ENCODE data around the gene SPTBN1.
A peak's percentile ranks its signal among the peaks of the same experiment; 100 is the strongest.

DNA sequence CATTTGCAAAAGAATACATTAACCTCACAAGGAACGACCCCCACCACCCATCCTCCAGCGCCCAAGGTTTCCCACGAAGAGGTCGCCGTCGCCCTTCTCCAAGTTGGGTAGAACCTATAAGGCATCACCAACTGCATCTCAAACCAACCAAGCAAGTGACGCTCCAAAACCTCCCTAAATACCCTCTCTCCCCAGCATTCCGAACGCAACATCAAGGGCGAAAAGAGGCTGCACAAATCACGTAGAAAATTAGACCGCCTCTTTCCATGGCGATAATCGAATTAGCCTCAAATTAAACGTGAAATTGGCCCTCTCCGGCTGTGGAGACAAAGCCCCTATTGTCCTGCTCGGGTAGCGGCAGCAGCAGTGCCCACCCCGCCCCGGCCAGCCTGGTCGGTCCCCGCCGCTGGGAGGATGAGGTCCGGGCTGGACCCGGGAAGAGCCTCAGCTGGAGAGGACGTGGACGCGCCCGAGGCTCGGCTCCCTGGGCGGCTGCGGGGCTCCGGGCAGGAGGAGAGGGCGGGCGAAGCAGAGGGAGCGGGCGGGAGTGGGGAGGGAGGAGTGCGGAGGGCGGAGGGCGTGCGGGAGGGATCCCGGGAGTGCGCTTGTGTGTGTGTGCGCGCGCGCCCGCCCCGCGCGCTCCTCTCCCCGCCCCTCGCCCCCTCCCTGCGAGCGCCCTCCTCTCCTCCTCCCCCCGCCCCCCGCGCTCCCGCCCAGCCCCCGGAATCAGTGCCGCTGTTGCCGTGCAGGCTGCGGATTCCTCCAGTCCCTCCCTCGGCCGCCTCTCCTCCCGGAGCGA is at the start of gene SPTBN1:
- peak; percentile 91 for TF ChIP-seq PATZ1 (CRISPR knock-in tag; IDR thresholded peaks at IDR 0.05)
- TF ChIP-seq CEBPB (IDR thresholded peaks at IDR 0.05; ENCODE audit: borderline replicate concordance, low read depth, low read length) = no peak
- no peak; the same call in none of the 2 replicates for TF ChIP-seq NFYB (CRISPR knock-in tag; IDR thresholded peaks at IDR 0.05)
- TF ChIP-seq, protein P1, sequence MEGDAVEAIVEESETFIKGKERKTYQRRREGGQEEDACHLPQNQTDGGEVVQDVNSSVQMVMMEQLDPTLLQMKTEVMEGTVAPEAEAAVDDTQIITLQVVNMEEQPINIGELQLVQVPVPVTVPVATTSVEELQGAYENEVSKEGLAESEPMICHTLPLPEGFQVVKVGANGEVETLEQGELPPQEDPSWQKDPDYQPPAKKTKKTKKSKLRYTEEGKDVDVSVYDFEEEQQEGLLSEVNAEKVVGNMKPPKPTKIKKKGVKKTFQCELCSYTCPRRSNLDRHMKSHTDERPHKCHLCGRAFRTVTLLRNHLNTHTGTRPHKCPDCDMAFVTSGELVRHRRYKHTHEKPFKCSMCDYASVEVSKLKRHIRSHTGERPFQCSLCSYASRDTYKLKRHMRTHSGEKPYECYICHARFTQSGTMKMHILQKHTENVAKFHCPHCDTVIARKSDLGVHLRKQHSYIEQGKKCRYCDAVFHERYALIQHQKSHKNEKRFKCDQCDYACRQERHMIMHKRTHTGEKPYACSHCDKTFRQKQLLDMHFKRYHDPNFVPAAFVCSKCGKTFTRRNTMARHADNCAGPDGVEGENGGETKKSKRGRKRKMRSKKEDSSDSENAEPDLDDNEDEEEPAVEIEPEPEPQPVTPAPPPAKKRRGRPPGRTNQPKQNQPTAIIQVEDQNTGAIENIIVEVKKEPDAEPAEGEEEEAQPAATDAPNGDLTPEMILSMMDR (CRISPR knock-in tag; IDR thresholded peaks at IDR 0.05) = 0 out of 2 replicates have a peak, but pooled peaks have one; percentile 4
- no peak for TF ChIP-seq ZFP36 (IDR thresholded peaks at IDR 0.05; ENCODE audit: borderline replicate concordance, low read depth, low read length, partially characterized antibody)
- no peak for TF ChIP-seq XBP1 (CRISPR knock-in tag; IDR thresholded peaks at IDR 0.05)
- TF ChIP-seq ZNF629 (CRISPR knock-in tag; conservative IDR thresholded peaks at IDR 0.05) = no peak
- TF ChIP-seq FOXM1 (CRISPR knock-in tag; IDR thresholded peaks at IDR 0.05) = no peak
- TF ChIP-seq, protein P2, sequence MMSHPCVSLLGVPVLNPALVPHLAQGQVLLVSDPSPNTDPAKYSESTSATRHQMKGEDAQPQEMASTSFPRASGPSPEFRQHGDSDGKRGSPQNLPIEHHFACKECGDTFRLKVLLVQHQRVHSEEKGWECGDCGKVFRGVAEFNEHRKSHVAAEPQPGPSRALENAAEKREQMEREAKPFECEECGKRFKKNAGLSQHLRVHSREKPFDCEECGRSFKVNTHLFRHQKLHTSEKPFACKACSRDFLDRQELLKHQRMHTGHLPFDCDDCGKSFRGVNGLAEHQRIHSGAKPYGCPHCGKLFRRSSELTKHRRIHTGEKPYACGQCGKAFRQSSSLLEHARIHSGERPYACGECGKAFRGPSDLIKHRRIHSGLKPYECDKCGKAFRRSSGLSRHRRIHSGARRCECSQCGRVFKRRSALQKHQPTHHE (CRISPR knock-in tag; IDR thresholded peaks at IDR 0.05; ENCODE audit: borderline replicate concordance) = no peak; the same call in 1 of the 2 replicates
- no peak for TF ChIP-seq PCBP2 (optimal IDR thresholded peaks at IDR 0.05; ENCODE audit: low read depth, low read length, poor library complexity, severe bottlenecking)
- TF ChIP-seq SRF (IDR thresholded peaks at IDR 0.05; ENCODE audit: low read depth, low read length) = no peak
